ENCODE measurements around the gene DUSP8. TPM values are rescaled to one million over a fixed set of nuclear protein-coding genes. Genes with fewer than 3 reads are reported as not detected.
A peak's percentile ranks its signal among the peaks of the same experiment; 100 is the strongest.

The DUSP8 gene
- total RNA-seq, 1 experiment from 2014 or later = 10.2 TPM

DNA sequence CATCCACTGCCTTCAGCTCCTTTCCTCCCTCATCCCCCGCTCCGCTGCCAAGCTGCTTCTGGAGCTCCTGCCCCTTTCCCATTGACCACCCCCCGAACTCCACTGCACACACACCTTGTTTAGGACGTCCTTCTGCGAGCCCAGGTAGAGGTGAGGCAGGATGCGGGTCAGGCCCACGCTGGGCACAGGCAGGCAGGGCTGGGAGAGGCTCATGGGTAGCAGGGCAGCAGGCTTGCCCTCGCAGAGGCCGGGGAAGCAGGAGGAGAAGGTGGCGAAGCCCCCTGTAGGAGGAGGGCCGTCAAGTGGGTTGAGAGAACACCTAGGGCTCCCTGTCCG is 13.3 kb downstream of the DUSP8 start:
- BruUV-seq (replicated peaks) = no TSS peak
- no peaks in the 10 kb centered on the region for H3K79me2 ChIP-seq (ENCODE audit: insufficient read depth, low read length)
- peak overlapping the region; percentile 75 for H3K27ac ChIP-seq (ENCODE audit: low read depth, low read length)
- TF ChIP-seq POLR2AphosphoS5 (IDR thresholded peaks at IDR 0.05; ENCODE audit: low read depth, low read length) (no peak), EZH2phosphoT487 (IDR thresholded peaks at IDR 0.05; ENCODE audit: borderline replicate concordance) (no peak), ELF1 (IDR thresholded peaks at IDR 0.05; ENCODE audit: borderline replicate concordance, low read depth) (no peak), YY1 (IDR thresholded peaks at IDR 0.05; ENCODE audit: extremely low read depth, insufficient replicate concordance, low read depth, low read length) (no peak), RAD21 (IDR thresholded peaks at IDR 0.05; ENCODE audit: low read depth) (no peak), EGR1 (IDR thresholded peaks at IDR 0.05; ENCODE audit: low read depth) (no peak), SRF (IDR thresholded peaks at IDR 0.05; ENCODE audit: low read depth) (no peak), FOSL1 (IDR thresholded peaks at IDR 0.05; ENCODE audit: low read depth) (no peak), EZH2 (IDR thresholded peaks at IDR 0.05) (no peak)
- TF ChIP-seq, protein P1, sequence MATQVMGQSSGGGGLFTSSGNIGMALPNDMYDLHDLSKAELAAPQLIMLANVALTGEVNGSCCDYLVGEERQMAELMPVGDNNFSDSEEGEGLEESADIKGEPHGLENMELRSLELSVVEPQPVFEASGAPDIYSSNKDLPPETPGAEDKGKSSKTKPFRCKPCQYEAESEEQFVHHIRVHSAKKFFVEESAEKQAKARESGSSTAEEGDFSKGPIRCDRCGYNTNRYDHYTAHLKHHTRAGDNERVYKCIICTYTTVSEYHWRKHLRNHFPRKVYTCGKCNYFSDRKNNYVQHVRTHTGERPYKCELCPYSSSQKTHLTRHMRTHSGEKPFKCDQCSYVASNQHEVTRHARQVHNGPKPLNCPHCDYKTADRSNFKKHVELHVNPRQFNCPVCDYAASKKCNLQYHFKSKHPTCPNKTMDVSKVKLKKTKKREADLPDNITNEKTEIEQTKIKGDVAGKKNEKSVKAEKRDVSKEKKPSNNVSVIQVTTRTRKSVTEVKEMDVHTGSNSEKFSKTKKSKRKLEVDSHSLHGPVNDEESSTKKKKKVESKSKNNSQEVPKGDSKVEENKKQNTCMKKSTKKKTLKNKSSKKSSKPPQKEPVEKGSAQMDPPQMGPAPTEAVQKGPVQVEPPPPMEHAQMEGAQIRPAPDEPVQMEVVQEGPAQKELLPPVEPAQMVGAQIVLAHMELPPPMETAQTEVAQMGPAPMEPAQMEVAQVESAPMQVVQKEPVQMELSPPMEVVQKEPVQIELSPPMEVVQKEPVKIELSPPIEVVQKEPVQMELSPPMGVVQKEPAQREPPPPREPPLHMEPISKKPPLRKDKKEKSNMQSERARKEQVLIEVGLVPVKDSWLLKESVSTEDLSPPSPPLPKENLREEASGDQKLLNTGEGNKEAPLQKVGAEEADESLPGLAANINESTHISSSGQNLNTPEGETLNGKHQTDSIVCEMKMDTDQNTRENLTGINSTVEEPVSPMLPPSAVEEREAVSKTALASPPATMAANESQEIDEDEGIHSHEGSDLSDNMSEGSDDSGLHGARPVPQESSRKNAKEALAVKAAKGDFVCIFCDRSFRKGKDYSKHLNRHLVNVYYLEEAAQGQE (IDR thresholded peaks at IDR 0.05; ENCODE audit: low read depth) = no peak
- TF ChIP-seq, protein P2, sequence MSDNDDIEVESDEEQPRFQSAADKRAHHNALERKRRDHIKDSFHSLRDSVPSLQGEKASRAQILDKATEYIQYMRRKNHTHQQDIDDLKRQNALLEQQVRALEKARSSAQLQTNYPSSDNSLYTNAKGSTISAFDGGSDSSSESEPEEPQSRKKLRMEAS (IDR thresholded peaks at IDR 0.05) = no peak
- intact Hi-C loops (cut with micrococcal nuclease) = no loop called here
- no peak overlapping the region for H2AFZ ChIP-seq (ENCODE audit: low read depth, low read length, poor library complexity, severe bottlenecking)
- no peak for DNase-seq (ENCODE audit: low read depth, low spot score)
- H4K20me1 ChIP-seq (ENCODE audit: insufficient read depth) = no peaks in the 10 kb centered on the region
- no peak overlapping the region for H3K4me3 ChIP-seq (replicated peaks in 1 of 2; ENCODE audit: low read depth in 1 of 2, low read length in 2 of 2)
- H3K27me3 ChIP-seq (ENCODE audit: insufficient read depth, low read length) = no peaks in the 10 kb centered on the region
- H3K4me1 ChIP-seq (ENCODE audit: control insufficient read depth in 1 of 2, insufficient read depth in 2 of 2, low read length in 2 of 2) = peaks cover 39 to 41% of the 10 kb centered on the region in 2 experiments
- POLR2A ChIA-PET = interaction anchor here (1.0 to 1.5 kb wide), 2 partner anchors 11 to 15 kb away, joined by 8 to 9 read pairs; no protein-coding TSS in a partner anchor
- no peaks in the 10 kb centered on the region; a peak in 1 of 4 replicates for H3K36me3 ChIP-seq (ENCODE audit: control insufficient read depth in 1 of 2, insufficient read depth in 2 of 2, low read length in 2 of 2)
- no peaks in the 10 kb centered on the region for H3K9me2 ChIP-seq (ENCODE audit: insufficient read depth)
- ATAC-seq = no peak
- H3K9ac ChIP-seq (ENCODE audit: low read length) = no peak overlapping the region
- CTCF ChIA-PET = interaction anchor here (0.7 to 2.0 kb wide), 4 partner anchors 11 to 37 kb away, joined by 4 to 19 read pairs (median 7); no protein-coding TSS in a partner anchor
- peak overlapping the region; percentile 41 for H3K4me2 ChIP-seq (ENCODE audit: low read length)
- RAD21 ChIA-PET (ENCODE audit: low non-redundant PET in 1 of 2, low total read pairs in 2 of 2, uncharacterized antibody in 2 of 2, unreplicated experiment in 2 of 2) = no interaction called here
- H3K9me3 ChIP-seq (ENCODE audit: control insufficient read depth in 1 of 2, insufficient read depth in 1 of 2, low read depth in 1 of 2, low read length in 2 of 2) = no peaks in the 10 kb centered on the region

Measured in HCT116 (cell line).